ENCODE measurements around the gene SLC35F3. TPM values are rescaled to one million over a fixed set of nuclear protein-coding genes. Genes with fewer than 3 reads are reported as not detected.

Gene SLC35F3
- total and polyA plus RNA-seq, 2 donors, result 0.04 to 0.32 TPM

DNA sequence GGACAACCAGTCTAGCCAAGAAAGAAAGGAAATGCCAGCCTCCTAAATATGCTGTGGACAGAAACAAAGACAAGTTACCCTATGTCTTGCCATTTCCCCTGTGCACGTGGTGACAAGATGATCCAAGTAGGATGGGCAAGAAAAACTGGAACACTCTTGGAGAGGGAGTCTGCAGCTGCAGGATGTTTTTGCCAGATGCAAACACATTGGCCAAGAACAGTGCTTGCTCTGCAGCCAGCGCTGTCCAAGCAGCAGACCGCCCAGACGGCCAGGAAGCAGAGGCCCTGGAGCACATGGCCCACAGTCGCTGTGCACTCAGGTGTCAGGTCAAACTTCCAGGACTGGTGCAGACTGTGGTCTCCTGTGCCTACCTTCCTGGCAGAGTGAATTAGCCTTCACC, 189.3 kb downstream of the SLC35F3 start:
- no peak overlapping the region for H3K4me3 ChIP-seq (ENCODE audit: low read depth, low read length)
- no peak for DNase-seq (ENCODE audit: extremely low spot score)
- H3K27ac ChIP-seq (ENCODE audit: low read depth), result no peak overlapping the region
- no peaks in the 10 kb centered on the region for H3K4me1 ChIP-seq (ENCODE audit: insufficient read depth)
- 20% methylated on average over 5 of the region's 5 CpGs for WGBS
- no peaks in the 10 kb centered on the region for H3K36me3 ChIP-seq (ENCODE audit: insufficient read depth)

DNA sequence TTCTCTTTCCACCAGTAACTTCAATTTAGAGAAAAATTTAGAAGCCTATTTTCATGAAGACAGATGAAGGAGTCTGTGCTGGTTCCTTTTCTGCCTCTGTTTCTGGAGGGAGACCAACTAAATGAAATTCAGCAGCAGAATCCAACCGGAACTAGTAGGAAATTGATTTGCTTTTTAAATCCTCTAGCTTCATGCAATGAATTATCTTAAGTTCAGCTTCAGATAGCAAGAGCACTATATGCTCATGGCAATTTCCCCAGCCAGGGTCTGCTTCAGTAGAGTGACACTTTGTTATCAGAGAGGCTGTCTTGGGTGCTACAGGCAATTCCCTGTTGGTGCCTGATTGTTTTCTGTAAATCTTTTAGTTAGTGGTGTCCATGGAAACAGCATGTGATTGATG, 189.7 kb downstream of the SLC35F3 start:
- WGBS, result 44% methylated on average over 1 of the region's 1 CpG
- Histone ChIP-seq H3K4me1 (ENCODE audit: insufficient read depth) (no peaks in the 10 kb centered on the region), H3K4me3 (ENCODE audit: low read depth, low read length) (no peak overlapping the region), H3K36me3 (ENCODE audit: insufficient read depth) (no peaks in the 10 kb centered on the region), H3K27ac (ENCODE audit: low read depth) (no peak overlapping the region)
- DNase-seq (ENCODE audit: extremely low spot score), result no peak

GRCh38 chr1:234096161-234096770, 191.8 kb downstream of the SLC35F3 start:
- WGBS, result 30% methylated on average over 7 of the region's 7 CpGs
- H3K36me3 ChIP-seq (ENCODE audit: insufficient read depth), result no peaks in the 10 kb centered on the region
- no peak overlapping the region for H3K4me3 ChIP-seq (ENCODE audit: low read depth, low read length)
- no peak for DNase-seq (ENCODE audit: extremely low spot score)
- no peaks in the 10 kb centered on the region for H3K4me1 ChIP-seq (ENCODE audit: insufficient read depth)
- no peak overlapping the region for H3K27ac ChIP-seq (ENCODE audit: low read depth)

DNA sequence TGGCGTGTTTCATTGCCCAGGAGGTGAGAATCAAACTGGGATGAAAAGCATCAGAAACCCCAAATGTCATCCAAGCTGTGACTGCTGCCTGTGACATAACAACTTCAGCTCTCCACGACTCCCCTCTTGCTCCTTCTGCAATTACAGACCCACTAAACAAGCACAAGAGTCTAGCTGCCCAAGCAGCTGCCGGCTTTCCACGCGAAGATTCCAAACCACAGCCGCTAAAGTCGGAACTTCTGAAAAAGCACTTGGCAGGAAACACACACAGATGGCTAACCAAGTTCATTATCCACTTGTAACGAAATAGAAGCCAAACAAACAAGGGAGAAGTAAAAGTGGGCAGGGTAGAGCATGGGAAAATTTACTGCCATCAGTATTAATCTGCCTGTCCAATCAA, 198.1 kb downstream of the SLC35F3 start:
- Histone ChIP-seq H3K4me3 (ENCODE audit: low read depth, low read length) (no peak overlapping the region), H3K36me3 (ENCODE audit: insufficient read depth) (no peaks in the 10 kb centered on the region), H3K4me1 (ENCODE audit: insufficient read depth) (no peaks in the 10 kb centered on the region), H3K27ac (ENCODE audit: low read depth) (no peak overlapping the region)
- no peak for DNase-seq (ENCODE audit: extremely low spot score)
- 35% methylated on average over 8 of the region's 8 CpGs for WGBS

DNA sequence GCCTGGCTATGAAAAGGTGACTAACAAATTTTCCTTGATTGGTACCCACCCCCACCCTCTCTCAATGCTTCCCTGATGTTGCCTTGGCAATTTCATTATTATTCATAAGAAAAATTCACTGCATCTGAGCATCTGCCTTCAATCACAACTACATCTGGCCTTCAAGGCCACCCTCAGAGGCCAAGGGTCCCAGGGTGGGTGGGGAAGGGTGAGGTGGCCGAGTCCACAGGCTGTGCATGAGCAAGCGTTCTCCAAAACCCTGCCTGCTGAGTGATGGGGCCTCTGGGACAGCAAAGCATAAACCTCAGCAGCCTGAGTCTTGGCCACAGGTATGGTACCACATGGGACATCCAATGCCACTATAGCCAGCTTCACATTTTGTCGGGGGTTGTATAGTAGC, 198.7 kb downstream of the SLC35F3 start:
- 80% methylated on average over 3 of the region's 3 CpGs for WGBS
- Histone ChIP-seq H3K4me3 (ENCODE audit: low read depth, low read length) (no peak overlapping the region), H3K27ac (ENCODE audit: low read depth) (no peak overlapping the region), H3K36me3 (ENCODE audit: insufficient read depth) (no peaks in the 10 kb centered on the region), H3K4me1 (ENCODE audit: insufficient read depth) (no peaks in the 10 kb centered on the region)
- no peak for DNase-seq (ENCODE audit: extremely low spot score)

- no peak for DNase-seq (ENCODE audit: extremely low spot score)
- Histone ChIP-seq H3K4me3 (ENCODE audit: low read depth, low read length) (no peak overlapping the region), H3K36me3 (ENCODE audit: insufficient read depth) (no peaks in the 10 kb centered on the region), H3K27ac (ENCODE audit: low read depth) (no peak overlapping the region), H3K4me1 (ENCODE audit: insufficient read depth) (no peaks in the 10 kb centered on the region)
- WGBS, result 81% methylated on average over 2 of the region's 2 CpGs
These were observed 201.6 kb downstream of the SLC35F3 start for GRCh38 chr1:234106032-234106431.

GRCh38 chr1:234107416-234108021, 203.0 kb downstream of the SLC35F3 start:
- WGBS, result 80% methylated on average over 3 of the region's 3 CpGs
- no peaks in the 10 kb centered on the region for H3K36me3 ChIP-seq (ENCODE audit: insufficient read depth)
- H3K4me1 ChIP-seq (ENCODE audit: insufficient read depth), result no peaks in the 10 kb centered on the region
- no peak for DNase-seq (ENCODE audit: extremely low spot score)
- H3K4me3 ChIP-seq (ENCODE audit: low read depth, low read length), result no peak overlapping the region
- no peak overlapping the region for H3K27ac ChIP-seq (ENCODE audit: low read depth)

GRCh38 chr1:234108921-234109320, 204.4 kb downstream of the SLC35F3 start:
- no peak overlapping the region for H3K27ac ChIP-seq (ENCODE audit: low read depth)
- no peak for DNase-seq (ENCODE audit: extremely low spot score)
- H3K4me1 ChIP-seq (ENCODE audit: insufficient read depth), result no peaks in the 10 kb centered on the region
- no peak overlapping the region for H3K4me3 ChIP-seq (ENCODE audit: low read depth, low read length)
- no peaks in the 10 kb centered on the region for H3K36me3 ChIP-seq (ENCODE audit: insufficient read depth)
- WGBS, result 73% methylated on average over 3 of the region's 3 CpGs

GRCh38 chr1:234109840-234110239, 205.4 kb downstream of the SLC35F3 start:
- H3K36me3 ChIP-seq (ENCODE audit: insufficient read depth), result no peaks in the 10 kb centered on the region
- no peak for DNase-seq (ENCODE audit: extremely low spot score)
- H3K4me1 ChIP-seq (ENCODE audit: insufficient read depth), result no peaks in the 10 kb centered on the region
- no peak overlapping the region for H3K4me3 ChIP-seq (ENCODE audit: low read depth, low read length)
- 88% methylated on average over 5 of the region's 5 CpGs for WGBS
- no peak overlapping the region for H3K27ac ChIP-seq (ENCODE audit: low read depth)

- H3K4me3 ChIP-seq (ENCODE audit: low read depth, low read length), result no peak overlapping the region
- H3K4me1 ChIP-seq (ENCODE audit: insufficient read depth), result no peaks in the 10 kb centered on the region
- DNase-seq (ENCODE audit: extremely low spot score), result no peak
- H3K36me3 ChIP-seq (ENCODE audit: insufficient read depth), result no peaks in the 10 kb centered on the region
- 35% methylated on average over 17 of the region's 17 CpGs for WGBS
- H3K27ac ChIP-seq (ENCODE audit: low read depth), result no peak overlapping the region
These were observed 207.1 kb downstream of the SLC35F3 start for GRCh38 chr1:234111458-234112142.

- Histone ChIP-seq H3K4me3 (ENCODE audit: low read depth, low read length) (no peak overlapping the region), H3K36me3 (ENCODE audit: insufficient read depth) (no peaks in the 10 kb centered on the region), H3K4me1 (ENCODE audit: insufficient read depth) (no peaks in the 10 kb centered on the region), H3K27ac (ENCODE audit: low read depth) (no peak overlapping the region)
- 16% methylated on average over 11 of the region's 11 CpGs for WGBS
- no peak for DNase-seq (ENCODE audit: extremely low spot score)
These were observed 210.3 kb downstream of the SLC35F3 start for GRCh38 chr1:234114648-234115307.

- DNase-seq (ENCODE audit: extremely low spot score), result no peak
- H3K4me1 ChIP-seq (ENCODE audit: insufficient read depth), result no peaks in the 10 kb centered on the region
- H3K36me3 ChIP-seq (ENCODE audit: insufficient read depth), result no peaks in the 10 kb centered on the region
- no peak overlapping the region for H3K27ac ChIP-seq (ENCODE audit: low read depth)
- no peak overlapping the region for H3K4me3 ChIP-seq (ENCODE audit: low read depth, low read length)
These were observed 214.4 kb downstream of the SLC35F3 start for GRCh38 chr1:234118911-234119310.

DNA sequence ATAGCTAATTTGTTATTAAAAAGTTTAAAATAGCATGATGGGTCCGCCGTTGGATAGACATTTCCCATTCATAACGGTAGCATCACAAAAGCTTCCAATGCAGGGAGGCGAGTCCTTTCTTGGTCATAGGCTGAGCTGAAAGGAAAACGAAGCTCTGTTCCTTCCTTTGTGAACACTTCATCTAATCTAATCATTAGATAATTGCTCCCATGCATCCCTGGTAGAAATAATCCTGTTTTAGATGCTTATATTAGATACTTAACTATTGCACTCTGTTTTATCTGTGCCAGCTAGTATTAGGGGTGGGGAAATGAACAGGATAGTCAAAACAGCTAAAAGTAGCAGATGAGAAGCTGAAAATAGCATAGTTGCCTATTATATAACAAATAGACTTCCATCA, 215.0 kb downstream of the SLC35F3 start:
- DNase-seq (ENCODE audit: extremely low spot score), result no peak
- Histone ChIP-seq H3K4me1 (ENCODE audit: insufficient read depth) (no peaks in the 10 kb centered on the region), H3K36me3 (ENCODE audit: insufficient read depth) (no peaks in the 10 kb centered on the region), H3K27ac (ENCODE audit: low read depth) (no peak overlapping the region), H3K4me3 (ENCODE audit: low read depth, low read length) (no peak overlapping the region)
- 78% methylated on average over 5 of the region's 5 CpGs for WGBS
